ENCODE measurements around the gene TAF1B. TPM values are rescaled to one million over a fixed set of nuclear protein-coding genes. Genes with fewer than 3 reads are reported as not detected.

Gene TAF1B
- total and polyA plus RNA-seq, 10 of the 15 experiments (the other 5 are each of a cell fraction or from before 2014, with no cell fraction given), result 8.1 to 18.3 (median 12.4) TPM

DNA sequence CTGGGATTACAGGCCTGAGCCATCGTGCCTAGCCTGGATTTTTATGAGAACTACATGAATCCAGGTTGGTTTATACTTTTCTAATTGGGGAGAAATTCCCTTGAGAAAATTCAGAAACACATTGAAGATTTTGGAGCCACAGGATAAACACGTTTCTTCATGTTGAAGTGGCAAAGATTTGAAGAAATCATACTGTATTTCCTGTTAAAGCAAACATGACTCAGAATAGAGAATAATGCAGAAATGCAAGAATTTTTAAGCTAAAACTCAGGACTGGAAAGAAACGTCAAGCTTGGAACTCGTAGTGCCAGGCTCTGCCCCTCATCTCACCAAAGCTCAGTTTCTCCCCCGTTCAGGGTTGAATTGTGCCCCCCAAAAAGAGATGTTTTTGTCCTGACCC is 32.1 kb upstream of the TAF1B start (continued):
- TF ChIP-seq TAF1 (IDR thresholded peaks at IDR 0.05; ENCODE audit: borderline replicate concordance, low read depth, low read length), result no peak
- no peak for TF ChIP-seq POLR2AphosphoS2 (IDR thresholded peaks at IDR 0.05; ENCODE audit: low read depth, low read length)
- no peak for TF ChIP-seq CEBPB (IDR thresholded peaks at IDR 0.05; ENCODE audit: borderline replicate concordance in 1 of 2, low read depth in 2 of 2, low read length in 2 of 2)

DNA sequence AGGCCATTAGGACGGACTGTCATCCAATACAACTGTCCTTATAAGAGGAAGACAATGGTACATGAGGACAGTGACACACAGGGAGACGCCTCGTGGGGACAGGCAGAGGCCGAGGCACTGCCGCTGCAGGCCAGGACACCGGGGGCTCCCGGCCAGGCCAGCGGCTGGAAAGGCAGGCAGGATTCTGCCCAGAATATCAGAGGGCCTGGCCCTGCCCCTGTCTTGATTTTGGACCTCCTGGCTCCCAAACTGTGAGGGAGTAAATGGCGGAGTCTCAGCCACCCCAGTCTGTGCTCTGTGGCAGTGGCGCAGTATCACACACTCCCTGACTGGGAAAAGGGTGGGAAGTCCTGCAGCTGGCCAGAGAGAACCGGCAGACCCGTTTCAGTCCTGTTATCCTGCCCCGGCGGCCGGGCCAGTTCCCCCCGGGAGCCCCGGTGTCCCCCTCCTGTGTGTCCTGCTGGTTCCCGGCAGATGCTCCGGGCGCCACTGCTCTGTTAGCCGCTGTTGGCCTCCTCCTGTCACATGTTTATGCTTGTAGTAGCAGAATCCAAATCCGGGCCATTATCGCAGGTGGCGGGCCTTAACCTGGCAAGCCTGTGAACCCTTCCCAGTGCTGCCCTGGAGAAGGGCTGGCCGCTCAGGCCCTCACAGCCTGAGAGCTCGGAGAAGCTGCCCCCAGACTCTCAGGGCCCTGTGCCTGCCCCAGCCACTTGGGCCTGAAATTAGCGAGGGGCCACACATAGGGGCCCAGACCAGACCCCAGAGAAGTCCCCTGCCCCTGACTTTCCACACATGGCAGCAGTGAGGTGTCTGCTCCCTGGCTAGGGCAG is 31.4 kb upstream of the TAF1B start:
- no peak overlapping the region for H2AFZ ChIP-seq (ENCODE audit: control insufficient read depth, low read depth, low read length)
- intact Hi-C loops (cut with micrococcal nuclease; ENCODE audit: unreplicated experiment) (loop anchor here (10.0 kb wide), 1 partner anchor 623 kb away; no protein-coding TSS in a partner anchor), in situ Hi-C loops (cut with MboI) (loop anchor here (5.0 to 10.0 kb wide), 2 partner anchors 235 to 623 kb away; no protein-coding TSS in a partner anchor)
- WGBS (ENCODE audit: insufficient coverage, insufficient replicate concordance, low lambda C conversion rate, missing lambda C conversion rate), result 70% methylated on average over 27 of the region's 27 CpGs
- no peaks in the 10 kb centered on the region for H3K9me3 ChIP-seq (replicated peaks; ENCODE audit: control insufficient read depth, insufficient read depth, low read length)
- DNase-seq (ENCODE audit: low read depth, low spot score) (no peak), ATAC-seq (no peak), FAIRE-seq (no peak)
- no peak overlapping the region for H3K4me3 ChIP-seq
- BruUV-seq (replicated peaks), result no TSS peak
- ChIA-PET POLR2A (no interaction called here), CTCF (interaction anchor here (0.9 to 6.3 kb wide), 10 partner anchors 9 to 235 kb away, joined by 3 to 82 read pairs (median 28); no protein-coding TSS in a partner anchor), RAD21 (ENCODE audit: unreplicated experiment) (interaction anchor here (1.5 to 4.5 kb wide), 5 partner anchors 12 to 236 kb away, joined by 3 to 37 read pairs (median 27); no protein-coding TSS in a partner anchor), SMC1A (ENCODE audit: uncharacterized antibody, unreplicated experiment) (interaction anchor here (0.7 to 4.7 kb wide), 6 partner anchors 10 to 237 kb away, joined by 3 to 39 read pairs (median 7); no protein-coding TSS in a partner anchor)
- H3K27me3 ChIP-seq (replicated peaks in 1 of 2; ENCODE audit: control insufficient read depth in 2 of 2, insufficient read depth in 2 of 2, low read length in 1 of 2), result no peaks in the 10 kb centered on the region; a peak in 2 of 4 replicates
- no peak overlapping the region for H3K9ac ChIP-seq (ENCODE audit: control insufficient read depth, insufficient read depth, low read length)
- no peaks in the 10 kb centered on the region for H3K4me1 ChIP-seq (ENCODE audit: control insufficient read depth, insufficient read depth, low read length)
- no peak overlapping the region for H3K27ac ChIP-seq (ENCODE audit: control insufficient read depth, insufficient read depth)
- no peaks in the 10 kb centered on the region for H3K79me2 ChIP-seq (ENCODE audit: control insufficient read depth, insufficient read depth, low read length)
- no peaks in the 10 kb centered on the region for H4K20me1 ChIP-seq (ENCODE audit: control insufficient read depth, insufficient read depth)
- no peaks in the 10 kb centered on the region for H3K36me3 ChIP-seq (ENCODE audit: control insufficient read depth in 2 of 2, insufficient read depth in 2 of 2, low read length in 1 of 2)
- H3K4me2 ChIP-seq (ENCODE audit: control insufficient read depth, insufficient read depth), result no peak overlapping the region
- TF ChIP-seq, protein P1, sequence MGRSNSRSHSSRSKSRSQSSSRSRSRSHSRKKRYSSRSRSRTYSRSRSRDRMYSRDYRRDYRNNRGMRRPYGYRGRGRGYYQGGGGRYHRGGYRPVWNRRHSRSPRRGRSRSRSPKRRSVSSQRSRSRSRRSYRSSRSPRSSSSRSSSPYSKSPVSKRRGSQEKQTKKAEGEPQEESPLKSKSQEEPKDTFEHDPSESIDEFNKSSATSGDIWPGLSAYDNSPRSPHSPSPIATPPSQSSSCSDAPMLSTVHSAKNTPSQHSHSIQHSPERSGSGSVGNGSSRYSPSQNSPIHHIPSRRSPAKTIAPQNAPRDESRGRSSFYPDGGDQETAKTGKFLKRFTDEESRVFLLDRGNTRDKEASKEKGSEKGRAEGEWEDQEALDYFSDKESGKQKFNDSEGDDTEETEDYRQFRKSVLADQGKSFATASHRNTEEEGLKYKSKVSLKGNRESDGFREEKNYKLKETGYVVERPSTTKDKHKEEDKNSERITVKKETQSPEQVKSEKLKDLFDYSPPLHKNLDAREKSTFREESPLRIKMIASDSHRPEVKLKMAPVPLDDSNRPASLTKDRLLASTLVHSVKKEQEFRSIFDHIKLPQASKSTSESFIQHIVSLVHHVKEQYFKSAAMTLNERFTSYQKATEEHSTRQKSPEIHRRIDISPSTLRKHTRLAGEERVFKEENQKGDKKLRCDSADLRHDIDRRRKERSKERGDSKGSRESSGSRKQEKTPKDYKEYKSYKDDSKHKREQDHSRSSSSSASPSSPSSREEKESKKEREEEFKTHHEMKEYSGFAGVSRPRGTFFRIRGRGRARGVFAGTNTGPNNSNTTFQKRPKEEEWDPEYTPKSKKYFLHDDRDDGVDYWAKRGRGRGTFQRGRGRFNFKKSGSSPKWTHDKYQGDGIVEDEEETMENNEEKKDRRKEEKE (IDR thresholded peaks at IDR 0.05), result no peak
- no peak for TF ChIP-seq EZH2 (IDR thresholded peaks at IDR 0.05; ENCODE audit: borderline replicate concordance, control insufficient read depth, low read depth, low read length)
- TF ChIP-seq, protein P2, sequence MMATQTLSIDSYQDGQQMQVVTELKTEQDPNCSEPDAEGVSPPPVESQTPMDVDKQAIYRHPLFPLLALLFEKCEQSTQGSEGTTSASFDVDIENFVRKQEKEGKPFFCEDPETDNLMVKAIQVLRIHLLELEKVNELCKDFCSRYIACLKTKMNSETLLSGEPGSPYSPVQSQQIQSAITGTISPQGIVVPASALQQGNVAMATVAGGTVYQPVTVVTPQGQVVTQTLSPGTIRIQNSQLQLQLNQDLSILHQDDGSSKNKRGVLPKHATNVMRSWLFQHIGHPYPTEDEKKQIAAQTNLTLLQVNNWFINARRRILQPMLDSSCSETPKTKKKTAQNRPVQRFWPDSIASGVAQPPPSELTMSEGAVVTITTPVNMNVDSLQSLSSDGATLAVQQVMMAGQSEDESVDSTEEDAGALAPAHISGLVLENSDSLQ (IDR thresholded peaks at IDR 0.05), result no peak
- TF ChIP-seq SIN3A (IDR thresholded peaks at IDR 0.05; ENCODE audit: low read depth, low read length), result no peak
- no peak for TF ChIP-seq RUNX3 (IDR thresholded peaks at IDR 0.05; ENCODE audit: low read length)
- TF ChIP-seq, protein P3, sequence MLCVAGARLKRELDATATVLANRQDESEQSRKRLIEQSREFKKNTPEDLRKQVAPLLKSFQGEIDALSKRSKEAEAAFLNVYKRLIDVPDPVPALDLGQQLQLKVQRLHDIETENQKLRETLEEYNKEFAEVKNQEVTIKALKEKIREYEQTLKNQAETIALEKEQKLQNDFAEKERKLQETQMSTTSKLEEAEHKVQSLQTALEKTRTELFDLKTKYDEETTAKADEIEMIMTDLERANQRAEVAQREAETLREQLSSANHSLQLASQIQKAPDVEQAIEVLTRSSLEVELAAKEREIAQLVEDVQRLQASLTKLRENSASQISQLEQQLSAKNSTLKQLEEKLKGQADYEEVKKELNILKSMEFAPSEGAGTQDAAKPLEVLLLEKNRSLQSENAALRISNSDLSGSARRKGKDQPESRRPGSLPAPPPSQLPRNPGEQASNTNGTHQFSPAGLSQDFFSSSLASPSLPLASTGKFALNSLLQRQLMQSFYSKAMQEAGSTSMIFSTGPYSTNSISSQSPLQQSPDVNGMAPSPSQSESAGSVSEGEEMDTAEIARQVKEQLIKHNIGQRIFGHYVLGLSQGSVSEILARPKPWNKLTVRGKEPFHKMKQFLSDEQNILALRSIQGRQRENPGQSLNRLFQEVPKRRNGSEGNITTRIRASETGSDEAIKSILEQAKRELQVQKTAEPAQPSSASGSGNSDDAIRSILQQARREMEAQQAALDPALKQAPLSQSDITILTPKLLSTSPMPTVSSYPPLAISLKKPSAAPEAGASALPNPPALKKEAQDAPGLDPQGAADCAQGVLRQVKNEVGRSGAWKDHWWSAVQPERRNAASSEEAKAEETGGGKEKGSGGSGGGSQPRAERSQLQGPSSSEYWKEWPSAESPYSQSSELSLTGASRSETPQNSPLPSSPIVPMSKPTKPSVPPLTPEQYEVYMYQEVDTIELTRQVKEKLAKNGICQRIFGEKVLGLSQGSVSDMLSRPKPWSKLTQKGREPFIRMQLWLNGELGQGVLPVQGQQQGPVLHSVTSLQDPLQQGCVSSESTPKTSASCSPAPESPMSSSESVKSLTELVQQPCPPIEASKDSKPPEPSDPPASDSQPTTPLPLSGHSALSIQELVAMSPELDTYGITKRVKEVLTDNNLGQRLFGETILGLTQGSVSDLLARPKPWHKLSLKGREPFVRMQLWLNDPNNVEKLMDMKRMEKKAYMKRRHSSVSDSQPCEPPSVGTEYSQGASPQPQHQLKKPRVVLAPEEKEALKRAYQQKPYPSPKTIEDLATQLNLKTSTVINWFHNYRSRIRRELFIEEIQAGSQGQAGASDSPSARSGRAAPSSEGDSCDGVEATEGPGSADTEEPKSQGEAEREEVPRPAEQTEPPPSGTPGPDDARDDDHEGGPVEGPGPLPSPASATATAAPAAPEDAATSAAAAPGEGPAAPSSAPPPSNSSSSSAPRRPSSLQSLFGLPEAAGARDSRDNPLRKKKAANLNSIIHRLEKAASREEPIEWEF (IDR thresholded peaks at IDR 0.05; ENCODE audit: insufficient replicate concordance, low read depth, low read length), result no peak

All from GM12878 (cell line).